ENCODE data around the gene MAP1S.

- TF ChIP-seq GATA2 (IDR thresholded peaks at IDR 0.05; ENCODE audit: low read depth, low read length) (no peak), GATA3 (IDR thresholded peaks at IDR 0.05; ENCODE audit: low read depth, low read length) (no peak)
Measured at GRCh38 chr19:17726136-17726741, 7.0 kb downstream of the MAP1S start.
